ENCODE results near the gene FOXS1.
"Not testable (repeated sequence)": the region's sequence is repeated elsewhere in the genome, so short reads cannot be mapped to it uniquely, and the experiment has no call there.

FOXS1 gene

GRCh38 chr20:31838646-31839292, 6.6 kb downstream of the FOXS1 start:
- no peak for DNase-seq

- no peak for DNase-seq
Observed at GRCh38 chr20:31837896-31838397, 7.5 kb downstream of the FOXS1 start.

DNA sequence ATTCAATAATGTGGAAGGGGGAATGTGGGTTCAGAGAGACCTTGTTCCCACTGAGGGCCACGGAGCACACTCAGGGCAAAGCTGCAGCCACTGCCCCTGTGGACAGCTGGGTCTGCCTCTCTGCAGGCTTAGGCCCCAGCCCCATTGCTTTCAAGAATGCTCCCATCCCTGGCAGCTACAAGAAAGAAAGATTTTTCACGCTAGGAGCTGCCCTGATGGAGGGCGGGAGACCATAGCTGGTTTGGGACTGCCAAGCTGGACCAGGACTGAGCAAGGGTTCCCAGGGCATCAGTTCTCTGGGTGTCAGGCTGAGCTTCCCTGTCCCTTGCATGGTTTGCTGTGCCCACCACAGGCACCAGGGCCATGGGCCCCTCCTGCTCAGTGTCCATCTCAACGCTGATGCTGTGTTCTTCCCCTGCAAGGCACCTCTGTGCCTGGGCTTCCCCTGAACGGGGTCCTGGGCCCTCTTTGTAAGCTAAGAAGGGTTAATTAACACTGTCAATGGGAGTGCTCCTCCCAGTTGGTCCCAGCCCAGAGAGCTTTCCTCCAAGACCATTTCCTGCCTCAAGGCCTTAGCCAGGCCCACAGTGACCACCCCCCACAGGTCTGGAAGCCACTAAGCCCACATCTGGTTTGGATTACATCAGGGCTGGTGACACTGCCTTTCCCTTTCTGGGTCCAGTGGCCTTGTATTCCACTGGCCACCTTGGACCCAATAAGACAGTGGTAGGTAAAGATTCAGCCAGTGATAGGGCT, 8.4 kb downstream of the FOXS1 start:
- no peak for DNase-seq

DNA sequence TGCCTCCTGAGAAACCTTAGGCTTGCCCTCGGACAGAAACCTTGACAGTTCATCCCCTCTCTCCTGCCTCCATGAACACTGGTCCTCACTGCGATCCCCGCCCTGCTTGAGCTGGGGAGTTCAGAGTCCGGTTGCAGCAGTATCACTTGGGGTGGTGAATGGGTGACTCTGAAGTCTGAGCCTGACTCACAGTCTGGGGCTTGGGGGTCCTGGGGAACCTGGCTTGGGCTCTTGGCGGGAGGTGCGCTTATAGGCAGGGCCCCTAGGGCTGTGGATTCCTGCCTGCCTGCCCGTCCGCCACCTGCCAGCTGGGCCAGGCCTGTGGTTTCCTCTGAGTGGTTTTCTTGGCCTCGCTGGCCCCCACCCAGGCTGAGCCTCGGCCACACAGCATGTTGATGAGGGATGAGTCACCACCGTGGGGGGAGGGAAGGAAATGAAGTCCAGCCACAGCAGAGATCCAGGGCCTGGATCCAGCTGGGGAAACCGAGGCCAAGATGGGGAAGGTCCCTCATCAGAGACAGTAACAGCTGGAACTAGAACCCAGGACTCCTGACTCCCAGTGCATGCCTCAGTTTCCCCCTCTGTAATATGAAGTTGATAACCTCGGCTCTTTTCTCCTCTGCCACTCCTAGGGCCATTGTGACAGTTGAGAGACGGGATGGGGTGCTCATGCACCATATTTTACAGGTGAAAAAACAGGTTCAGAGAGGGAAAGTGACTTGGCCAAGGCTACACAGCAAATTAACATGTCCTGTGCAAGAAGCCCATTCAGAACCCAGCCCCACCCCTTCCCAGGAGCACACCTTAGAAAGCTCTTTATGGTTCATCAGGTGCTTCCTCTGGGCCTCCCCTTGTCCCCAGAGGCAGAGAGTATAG, 9.2 kb downstream of the FOXS1 start:
- peak; percentile 75 for DNase-seq

- no peak for DNase-seq
Observed at GRCh38 chr20:31835554-31835953, 9.8 kb downstream of the FOXS1 start.

GRCh38 chr20:31833931-31834521, 11.4 kb downstream of the FOXS1 start:
- no peak for DNase-seq

DNA sequence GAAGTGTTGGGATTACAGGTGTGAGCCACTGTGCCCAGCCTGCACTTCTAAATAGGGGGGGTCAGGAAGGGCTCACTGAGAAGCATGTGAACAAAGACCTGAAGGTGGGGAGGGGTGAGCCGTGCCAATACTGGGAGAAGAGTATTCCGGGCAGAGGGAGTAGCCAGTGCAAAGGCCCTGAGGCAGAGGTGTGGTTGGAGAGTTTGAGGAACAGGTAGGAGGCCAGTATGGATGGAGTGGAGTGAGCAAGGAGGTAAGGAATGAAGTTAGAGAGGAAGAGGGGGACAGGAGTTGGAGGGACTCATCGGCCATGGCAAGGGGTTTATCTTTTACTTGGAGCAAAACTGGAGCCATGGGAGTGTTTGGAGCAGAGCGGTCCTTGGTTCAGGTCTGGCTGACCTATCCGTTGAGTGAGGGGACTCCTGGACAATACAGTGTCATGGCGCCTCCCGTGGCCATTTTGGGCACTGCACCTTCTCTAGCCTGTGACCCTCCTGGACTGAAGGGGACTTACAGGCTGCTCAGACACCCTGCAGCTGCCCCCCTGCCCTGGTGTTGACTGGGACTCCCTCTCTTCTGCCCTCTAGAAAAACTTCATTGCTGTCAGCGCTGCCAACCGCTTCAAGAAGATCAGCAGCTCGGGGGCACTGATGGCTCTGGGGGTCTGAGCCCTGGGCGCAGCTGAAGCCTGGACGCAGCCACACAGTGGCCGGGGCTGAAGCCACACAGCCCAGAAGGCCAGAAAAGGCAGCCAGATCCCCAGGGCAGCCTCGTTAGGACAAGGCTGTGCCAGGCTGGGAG, 12.1 kb downstream of the FOXS1 start:
- peak; percentile 80 for DNase-seq

DNA sequence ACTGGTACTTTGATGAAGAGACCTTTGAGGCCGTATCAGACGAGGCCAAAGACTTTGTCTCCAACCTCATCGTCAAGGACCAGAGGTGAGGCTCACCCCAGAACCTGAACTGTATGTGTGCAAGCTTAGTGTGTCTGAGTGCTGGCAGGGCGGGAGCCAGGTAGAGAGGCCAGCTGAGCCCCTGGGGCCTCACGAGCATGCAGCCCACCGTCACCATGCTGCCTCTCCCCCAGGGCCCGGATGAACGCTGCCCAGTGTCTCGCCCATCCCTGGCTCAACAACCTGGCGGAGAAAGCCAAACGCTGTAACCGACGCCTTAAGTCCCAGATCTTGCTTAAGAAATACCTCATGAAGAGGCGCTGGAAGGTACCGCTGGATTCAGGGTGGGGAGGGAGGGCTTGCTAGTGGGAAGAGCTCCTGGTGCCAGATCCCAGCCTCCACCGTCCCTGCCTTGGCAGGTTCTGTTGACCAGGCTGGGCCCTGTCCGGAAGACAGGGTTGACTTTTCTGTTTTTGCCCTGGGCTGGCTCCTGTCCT, 13.6 kb downstream of the FOXS1 start:
- no peak for DNase-seq

DNA sequence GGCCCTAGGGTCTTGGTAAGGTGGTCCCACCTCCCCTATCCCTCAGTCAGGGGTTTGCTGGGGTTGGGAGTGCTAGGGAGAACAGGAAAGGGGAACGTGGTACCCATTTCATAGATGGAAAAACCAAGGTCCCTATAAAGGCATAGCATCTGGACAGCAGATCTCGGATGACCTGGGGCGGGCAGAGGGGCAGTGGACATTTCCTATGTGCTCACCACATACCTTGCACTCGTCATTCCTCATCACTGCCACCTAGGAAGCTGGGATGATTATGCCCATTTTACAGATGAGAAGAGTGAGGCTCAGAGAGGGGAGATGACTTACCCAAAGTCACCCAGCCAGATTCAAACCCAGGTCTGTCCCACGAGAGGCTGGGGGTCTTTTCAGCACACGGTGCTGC, 14.2 kb downstream of the FOXS1 start:
- no peak for DNase-seq

GRCh38 chr20:31830406-31830981, 14.9 kb downstream of the FOXS1 start:
- no peak for DNase-seq

DNA sequence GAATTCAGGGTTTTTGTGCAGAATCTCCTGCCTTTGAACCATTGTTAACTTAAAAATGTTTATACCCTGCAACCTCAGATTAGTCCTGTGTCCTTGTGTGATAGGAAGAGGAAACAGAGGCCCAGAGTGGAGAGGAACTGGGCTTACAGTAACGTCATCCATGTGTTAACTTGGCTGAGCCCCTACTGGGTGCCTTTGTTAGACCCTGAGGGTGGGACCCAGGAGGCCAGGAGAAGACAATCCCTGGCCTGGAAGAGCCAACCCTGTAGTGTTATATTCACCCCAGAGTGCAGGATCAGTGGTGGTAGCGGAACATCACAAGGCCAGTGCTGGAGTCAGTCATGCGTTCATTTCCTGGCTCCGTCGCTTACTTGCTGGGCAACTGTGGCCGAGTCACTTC, 15.7 kb downstream of the FOXS1 start:
- no peak for DNase-seq

- not testable (repeated sequence) for DNase-seq
Observed at GRCh38 chr20:31828016-31828415, 17.4 kb downstream of the FOXS1 start.

DNA sequence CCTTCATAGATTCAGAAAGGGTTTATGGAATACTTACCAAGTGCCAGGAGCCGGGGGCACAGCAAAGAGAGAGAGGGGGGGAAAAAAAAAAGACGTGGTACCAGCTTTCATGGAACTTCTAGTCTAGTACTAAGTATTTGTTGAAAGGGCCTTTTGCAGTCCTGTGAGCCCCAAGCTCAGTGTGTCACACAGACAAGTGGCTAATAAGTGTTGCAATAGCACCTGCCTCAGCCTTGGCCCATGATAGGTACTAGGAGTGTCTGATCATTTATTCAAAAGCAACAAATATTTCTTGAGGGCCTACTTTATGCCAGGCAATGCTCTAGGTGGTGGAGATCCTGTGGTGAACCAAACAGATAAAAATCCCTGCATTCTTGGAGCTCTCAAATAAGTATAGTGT, 18.3 kb downstream of the FOXS1 start:
- no peak for DNase-seq

GRCh38 chr20:31826074-31826473, 19.3 kb downstream of the FOXS1 start:
- no peak for DNase-seq

GRCh38 chr20:31824554-31825313, 20.7 kb downstream of the FOXS1 start:
- DNase-seq = no peak

- no peak for DNase-seq
Observed at GRCh38 chr20:31824125-31824485, 21.3 kb downstream of the FOXS1 start.

- DNase-seq = no peak
Observed at GRCh38 chr20:31823360-31824124, 21.9 kb downstream of the FOXS1 start.

GRCh38 chr20:31822421-31823330, 22.7 kb downstream of the FOXS1 start:
- DNase-seq = peak; percentile 87

GRCh38 chr20:31821427-31821826, 24.0 kb downstream of the FOXS1 start:
- no peak for DNase-seq

Data from 8988T (cell line).